ENCODE data around the gene MED22.
A peak's percentile ranks its signal among the peaks of the same experiment; 100 is the strongest.
"Not testable (repeated sequence)": the region's sequence is repeated elsewhere in the genome, so short reads cannot be mapped to it uniquely, and the experiment has no call there.

The MED22 gene

DNA sequence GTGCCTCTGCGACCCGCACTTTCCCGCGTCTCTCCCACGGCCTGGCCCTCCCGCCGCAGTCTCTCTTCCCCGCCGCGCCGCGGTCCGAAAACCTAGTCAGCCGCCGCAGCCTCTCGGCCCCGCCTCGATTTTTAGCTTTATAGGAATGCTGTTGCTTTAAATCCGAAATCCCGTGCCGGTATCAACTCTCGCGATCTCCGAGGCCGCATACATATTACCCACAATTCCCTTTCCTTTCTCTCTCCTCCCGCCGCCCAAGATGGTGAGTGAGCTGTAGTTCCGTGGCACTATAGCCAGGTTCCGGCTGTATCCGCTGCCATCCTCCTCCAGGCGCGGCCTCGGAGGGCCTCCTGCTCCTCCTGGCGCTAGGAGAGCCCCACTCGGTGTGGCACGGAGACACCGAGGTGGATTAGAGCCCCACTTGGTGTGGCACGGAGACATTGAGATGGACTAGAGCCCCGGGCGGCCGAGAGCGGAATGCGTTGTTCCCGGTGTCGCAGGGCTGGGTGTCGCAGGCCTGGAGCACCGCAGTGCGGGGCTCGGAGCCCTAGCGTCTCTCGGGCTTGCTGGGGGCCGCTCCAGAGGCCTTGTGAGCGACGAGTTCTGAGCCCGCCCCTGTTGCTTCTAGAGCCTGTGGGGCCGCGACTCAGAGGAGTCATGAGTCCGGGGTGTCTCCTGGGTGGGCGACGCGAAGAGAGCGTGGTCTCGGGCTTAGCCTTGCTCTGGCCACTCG, at the start of gene MED22, which contains the start of gene RPL7A:
TSS of gene MED22 (minus strand) at position 147 of the 733 bp plus-strand sequence. CDS start 1,469 bp downstream, outside the sequence.
TSS of gene RPL7A (plus strand) at position 234 of the 733 bp plus-strand sequence. CDS start at position 260, 26 bp downstream.
- peak; percentile 97 for DNase-seq

DNA sequence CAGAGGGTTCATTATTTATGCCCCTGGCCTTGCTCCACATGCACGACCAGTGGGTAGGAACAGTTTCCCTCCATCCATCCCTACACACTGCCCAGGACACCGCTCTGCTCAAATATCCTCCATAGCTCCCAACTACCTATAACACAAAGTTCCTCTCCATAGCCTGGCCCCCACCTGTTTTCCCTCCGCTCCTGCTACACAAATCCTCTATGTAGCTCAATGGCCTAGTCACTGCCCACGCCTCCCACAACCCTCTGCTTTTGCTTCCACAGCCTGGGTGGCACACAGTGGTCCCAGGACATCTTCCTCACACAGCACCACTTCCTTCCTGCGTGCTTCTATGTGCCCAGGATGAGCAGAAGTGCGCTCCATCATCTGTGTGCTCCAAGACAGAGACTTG, 49.4 kb upstream of the MED22 start:
- no peak for DNase-seq

DNA sequence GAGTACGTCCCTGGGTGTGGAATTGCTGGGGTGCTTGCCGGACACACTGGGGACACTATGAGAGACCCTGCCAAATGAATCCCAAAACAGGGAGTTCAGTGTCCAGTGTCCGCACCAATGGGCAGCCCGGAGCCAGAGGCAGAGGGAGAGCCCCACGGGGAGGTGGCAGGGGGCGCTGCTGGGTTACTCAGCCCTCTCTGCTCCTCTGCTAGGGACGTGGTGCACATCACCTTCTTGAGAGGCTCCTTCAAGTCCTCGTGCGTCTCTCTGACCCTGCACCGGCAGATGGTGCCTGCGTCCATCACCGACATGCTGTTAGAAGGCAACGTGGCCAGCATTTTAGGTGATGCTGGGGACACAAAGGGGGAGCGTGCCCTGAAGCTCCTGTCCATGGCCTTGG, 49.0 kb upstream of the MED22 start:
- DNase-seq = no peak

DNA sequence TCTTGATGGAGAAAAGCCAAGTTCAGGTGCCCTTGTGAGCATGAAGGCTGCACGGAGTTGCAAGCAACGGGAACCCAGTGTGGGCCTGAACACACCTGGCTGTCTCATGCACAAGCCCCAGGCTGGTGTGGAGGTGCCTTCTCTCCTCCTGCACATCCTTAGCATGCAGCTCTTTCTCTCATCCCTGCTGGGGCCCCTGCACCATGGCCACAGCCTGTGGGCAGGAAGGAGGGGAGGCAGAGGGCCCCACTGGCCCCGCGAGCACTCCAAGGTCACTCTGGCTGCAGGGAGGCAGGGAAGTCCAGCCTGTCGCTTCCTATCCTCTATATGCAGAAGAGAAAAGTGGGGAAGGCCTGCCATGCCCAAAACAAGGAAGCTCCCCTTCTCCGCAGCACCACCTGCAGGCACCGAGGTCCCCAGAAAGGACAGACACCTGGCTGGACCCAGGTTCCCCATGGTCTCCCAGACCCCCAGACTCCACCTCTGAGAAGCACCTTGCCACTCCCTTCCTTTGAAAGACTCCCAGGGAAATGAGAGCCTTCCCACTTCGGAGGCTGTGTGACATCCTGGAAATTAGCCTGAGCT, 46.8 kb upstream of the MED22 start:
- DNase-seq = no peak

DNA sequence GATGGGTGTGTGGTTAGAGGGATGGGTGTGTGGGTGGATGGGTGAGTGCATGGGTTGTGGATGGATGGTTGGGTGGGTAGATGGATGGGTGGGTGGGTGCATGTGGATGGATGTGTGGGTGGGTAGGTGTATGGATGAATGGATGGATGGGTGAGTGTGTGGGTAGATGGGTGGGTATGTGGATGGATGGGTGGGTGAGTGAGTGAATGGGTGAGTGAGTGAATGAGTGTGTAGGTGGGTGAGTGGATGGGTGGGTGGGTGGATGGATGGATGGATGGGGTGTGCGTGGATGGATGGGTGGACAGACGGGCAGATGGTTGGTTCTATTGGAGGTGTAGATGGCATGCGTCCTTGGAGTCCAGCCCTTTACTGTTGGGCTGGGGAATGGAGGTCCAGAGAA, 45.5 kb upstream of the MED22 start:
- no peak for DNase-seq

DNA sequence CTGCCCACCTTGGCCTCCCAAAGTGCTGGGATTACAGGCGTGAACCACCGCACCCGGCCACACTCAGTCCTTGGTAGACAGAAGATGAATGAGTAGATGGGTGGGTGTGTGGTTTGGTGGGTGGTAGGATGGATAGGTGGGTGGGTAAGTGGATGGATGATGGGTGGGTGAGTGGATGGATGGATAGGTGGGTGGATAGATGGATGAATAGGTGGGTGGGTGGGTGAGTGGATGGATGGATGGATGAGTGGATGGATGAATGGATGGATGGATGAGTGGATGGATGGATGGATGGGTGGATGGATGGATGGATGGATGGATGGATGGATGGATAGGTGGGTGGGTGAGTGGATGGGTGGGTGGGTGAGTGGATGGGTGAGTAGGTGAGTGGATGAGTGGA, 44.4 kb upstream of the MED22 start:
- not testable (repeated sequence) for DNase-seq

DNA sequence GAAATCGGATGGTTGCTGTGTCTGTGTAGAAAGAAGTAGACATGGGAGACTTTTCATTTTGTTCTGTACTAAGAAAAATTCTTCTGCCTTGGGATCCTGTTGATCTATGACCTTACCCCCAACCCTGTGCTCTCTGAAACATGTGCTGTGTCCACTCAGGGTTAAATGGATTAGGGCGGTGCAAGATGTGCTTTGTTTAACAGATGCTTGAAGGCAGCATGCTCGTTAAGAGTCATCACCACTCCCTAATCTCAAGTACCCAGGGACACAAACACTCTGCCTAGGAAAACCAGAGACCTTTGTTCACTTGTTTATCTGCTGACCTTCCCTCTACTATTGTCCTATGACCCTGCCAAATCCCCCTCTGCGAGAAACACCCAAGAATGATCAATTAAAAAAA, 43.5 kb upstream of the MED22 start:
- DNase-seq = not testable (repeated sequence)

DNA sequence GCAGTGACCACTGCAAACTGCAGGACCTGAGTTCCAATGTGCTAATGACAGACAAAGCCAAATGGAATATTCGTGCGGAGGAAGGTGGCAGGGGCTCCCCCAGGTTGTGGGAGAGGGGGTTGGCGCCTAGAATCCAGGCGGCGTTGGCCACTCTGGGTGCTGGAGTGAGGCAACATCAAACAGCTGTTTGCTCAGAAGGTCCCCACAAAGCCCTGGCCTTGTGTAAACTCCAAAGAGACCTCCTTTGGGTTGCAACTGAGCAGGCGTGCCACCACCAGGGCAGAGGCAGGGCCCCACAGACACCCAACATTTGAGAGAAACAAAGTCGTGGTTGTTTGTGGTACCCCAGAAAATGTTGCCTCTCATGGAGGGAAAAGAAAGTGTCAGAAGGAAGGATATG, 42.8 kb upstream of the MED22 start:
- no peak for DNase-seq

DNA sequence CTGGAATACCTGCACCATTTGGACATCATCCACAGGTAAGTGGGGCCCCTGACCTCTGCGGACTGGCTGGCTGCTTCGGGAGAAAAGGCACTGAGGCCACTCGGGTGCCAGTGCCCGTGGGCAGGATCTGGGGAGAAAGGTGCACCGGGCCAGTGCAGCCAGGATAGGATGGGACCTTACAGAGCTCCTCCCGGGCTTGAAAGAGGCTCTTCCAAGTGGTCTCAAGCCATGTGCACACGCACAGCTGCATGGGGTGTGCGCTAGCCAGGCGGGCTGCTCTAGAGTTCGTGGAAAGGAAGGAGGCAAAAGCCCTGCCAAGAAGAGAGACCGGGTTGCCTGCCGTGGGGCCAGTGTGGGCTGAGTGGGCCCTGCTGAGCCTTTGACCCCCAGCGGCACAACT, 41.6 kb upstream of the MED22 start:
- no peak for DNase-seq

DNA sequence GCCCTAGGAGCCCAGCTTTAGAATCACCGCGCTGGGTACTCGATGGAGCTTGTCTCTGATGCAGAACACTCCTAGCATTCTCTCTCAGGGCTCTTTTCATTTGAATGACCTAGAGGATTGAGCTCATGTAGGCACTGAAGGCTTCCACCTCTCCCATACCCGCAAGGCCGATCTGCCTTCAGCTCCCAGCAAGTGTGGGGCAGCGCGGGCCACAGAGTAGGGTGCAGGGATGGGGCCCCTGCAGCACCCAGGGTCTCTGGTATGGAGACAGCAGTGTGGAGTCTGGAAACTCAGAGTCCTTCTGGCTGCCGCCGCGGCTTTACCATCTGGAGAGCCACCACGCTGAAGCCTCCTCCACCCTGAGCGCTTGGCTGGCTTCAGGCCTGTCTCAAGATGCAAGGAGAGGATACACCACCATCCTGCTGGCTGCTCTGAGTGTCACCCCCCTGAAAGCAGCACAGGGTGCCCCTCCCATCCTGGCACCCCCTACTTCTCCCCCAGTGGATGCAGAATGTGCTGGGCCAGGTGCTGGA, 41.2 kb upstream of the MED22 start:
- DNase-seq = no peak

DNA sequence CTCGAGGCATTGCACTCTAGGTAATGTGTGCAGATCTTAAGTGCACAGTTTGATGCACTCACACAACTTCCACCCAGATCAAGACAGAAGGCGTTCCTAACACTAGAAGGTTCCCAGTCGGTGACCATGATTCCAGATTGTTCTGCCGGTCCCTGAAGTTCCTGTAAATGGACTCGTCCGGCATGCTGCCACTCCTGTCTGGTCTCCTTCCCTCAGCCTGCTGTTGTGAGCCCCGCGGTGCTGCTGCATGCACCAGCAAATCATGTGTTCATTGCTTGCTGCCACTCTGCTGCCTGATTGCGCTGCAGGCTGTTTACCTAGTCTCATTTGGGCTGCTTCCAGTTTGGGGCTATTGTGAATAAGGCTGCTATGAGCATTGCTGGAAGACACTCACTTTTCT, 39.7 kb upstream of the MED22 start:
- no peak for DNase-seq

DNA sequence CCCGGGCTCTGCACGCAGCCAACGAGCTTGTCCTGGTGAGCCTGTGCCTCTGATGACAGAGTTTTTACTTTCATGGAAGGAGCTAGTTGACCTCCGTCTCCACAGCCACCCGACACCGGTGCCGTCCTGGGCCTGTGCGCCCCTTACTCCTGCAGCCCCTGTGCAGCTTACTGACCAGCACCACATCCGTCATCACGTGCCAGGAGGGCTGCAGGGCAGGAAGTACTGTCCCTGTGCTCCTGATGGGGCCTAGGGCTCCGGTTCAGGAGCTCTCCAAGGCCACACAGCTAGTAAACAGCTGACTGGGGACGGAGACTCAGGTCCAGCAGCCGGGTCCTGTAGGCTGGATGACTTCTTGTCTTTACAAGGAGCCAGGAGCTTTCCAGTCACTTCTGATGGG, 38.4 kb upstream of the MED22 start:
- DNase-seq = no peak

DNA sequence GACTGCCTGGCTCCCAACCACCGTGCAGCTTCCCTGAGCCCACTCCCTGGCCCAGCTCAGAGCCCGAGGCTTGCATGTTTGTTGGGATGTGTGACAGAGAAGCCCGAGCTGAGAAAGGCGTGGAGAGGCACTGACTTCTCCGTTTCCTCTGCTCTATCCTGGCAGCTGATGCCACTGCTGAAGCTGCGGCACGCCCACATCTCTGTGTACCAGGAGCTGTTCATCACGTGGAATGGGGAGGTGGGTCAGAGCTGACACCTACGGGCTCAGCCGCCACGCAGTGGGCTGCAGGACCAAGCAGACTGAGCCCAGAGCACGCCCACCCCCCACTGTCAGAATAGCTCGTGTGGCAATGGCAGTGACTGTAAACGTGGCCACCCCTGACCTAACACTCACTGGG, 37.5 kb upstream of the MED22 start:
- DNase-seq = no peak

DNA sequence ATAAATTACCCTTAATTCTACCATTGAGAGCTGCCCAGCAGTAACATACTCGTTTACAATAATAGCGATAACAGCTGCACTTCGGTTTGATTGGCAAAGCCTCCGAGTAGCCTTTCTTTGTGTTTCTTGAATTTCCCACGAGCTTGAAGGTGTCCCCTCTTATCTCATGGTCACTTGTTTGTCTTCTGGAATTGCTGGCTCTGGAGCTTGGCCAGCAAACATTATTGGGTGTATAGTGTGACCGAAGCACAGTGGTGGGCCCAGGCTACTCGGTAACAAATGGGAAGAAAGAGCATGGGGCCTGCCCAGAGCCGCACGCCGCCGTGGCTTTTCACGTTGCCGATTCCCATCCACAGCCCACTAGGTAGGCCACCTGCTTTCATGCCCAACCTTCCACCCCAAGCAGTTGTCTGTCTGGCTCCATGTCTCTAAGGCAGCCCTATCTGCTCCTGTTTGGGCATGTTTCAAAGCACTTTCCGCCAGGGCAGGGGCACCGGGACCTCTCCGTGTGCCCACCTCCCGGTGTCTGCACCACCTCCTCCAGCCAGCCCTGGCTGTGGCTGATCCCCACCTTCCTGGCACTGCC, 36.9 kb upstream of the MED22 start:
- no peak for DNase-seq

DNA sequence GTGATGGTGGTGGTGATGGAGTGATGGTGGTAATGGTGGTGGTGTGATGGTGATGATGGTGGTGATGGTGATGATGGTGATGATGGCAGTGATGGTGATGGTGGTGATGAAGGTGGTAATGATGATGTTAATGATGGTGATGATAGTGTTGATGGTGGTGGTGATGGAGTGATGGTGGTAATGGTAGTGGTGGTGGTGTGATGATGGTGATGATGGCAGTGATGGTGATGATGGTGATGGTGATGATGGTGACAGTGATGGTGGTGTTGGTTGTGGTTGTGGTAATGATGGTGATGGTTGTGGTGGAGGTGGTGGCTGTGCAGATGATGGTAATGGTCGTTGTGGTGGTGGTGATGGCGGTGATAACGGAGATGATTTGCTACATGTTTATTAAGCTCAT, 35.5 kb upstream of the MED22 start:
- no peak for DNase-seq

DNA sequence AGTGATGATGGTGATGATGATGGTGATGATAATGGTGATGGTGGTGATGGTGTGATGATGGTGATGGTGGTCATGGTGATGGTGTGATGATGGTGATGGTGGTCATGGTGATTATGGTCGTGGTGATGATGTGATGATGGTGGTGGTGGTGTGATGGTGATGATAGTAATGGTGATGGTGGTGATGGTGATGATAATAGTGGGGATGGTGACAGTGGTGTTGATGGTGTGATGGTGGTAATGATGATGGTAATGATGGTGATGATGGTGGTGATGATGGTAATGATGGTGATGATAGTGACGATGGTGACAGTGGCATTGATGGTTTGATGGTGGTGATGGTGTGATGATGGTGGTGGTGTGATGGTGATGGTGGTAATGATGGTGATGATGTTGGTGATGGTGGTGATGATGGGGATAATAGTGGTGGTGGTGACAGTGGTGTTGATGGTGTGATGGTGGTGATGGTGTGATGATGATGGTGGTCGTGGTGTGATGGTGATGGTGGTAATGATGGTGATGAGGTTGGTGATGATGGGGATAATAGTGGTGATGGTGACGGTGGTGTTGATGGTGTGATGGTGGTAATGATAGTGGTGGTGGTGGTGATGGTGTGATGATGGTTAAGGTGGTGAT, 34.7 kb upstream of the MED22 start:
- DNase-seq = no peak

DNA sequence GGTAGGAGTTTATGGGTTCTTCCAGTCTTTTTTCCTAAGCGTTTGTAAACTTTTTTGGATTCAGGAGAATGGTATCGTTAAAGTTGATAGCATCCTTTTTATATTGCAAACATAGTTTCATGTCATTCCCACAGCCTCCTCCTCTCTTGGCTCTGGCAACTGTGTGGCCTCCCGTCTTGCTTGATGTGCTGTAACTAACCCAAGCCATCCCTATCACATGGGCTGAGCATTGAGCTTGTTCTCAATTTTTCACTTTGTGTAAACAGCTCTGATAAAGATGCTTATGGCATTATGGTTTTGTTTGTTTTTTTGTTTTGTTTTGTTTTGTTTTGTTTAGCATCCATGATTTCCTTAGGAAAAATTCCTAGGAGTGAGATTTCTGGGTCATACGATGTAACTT, 32.8 kb upstream of the MED22 start:
- DNase-seq = no peak

DNA sequence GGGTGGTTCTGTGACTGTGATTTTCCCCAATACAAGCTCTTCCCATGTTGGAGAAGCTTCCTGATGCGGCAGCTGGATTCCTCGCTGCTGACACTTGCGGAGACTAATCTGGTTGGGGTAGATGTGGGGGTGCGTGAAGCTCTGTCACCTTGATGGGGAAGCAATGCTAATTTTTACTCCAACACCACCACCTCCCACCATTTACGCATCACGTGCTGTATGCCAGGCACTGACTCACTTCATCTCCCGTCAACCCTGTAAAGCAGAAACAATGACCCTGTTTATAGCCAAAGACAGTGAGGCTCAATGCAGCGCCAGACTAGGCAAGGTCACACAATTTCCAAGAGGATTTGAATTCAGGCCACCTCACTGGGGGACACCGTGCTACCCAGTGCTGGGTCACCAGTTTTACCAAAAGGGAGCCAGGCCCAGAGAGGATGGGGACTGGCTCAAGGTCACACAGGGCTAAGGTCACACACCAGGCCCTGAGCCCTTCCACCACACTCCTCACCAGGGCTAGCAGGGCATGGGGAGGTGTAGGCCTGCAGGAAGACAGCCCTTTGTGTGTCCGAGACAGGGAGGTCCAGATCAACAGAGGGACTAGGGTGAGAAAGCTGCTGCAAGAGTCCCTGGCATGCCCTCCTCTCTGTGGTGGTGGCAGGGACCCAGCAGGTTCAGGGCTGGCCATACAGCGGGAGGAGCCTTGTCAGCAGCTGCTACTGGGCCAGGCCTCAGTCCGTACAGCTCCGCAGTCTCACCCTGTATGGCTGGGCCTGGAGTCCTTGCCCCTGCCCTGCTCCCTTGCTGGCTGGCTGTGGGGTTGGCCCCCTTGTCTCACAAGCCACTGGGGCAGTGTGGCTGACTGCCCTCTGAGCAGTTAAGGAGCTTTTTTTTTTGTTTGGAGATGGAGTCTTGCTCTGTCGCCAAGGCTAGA, 31.5 kb upstream of the MED22 start:
- DNase-seq = no peak

DNA sequence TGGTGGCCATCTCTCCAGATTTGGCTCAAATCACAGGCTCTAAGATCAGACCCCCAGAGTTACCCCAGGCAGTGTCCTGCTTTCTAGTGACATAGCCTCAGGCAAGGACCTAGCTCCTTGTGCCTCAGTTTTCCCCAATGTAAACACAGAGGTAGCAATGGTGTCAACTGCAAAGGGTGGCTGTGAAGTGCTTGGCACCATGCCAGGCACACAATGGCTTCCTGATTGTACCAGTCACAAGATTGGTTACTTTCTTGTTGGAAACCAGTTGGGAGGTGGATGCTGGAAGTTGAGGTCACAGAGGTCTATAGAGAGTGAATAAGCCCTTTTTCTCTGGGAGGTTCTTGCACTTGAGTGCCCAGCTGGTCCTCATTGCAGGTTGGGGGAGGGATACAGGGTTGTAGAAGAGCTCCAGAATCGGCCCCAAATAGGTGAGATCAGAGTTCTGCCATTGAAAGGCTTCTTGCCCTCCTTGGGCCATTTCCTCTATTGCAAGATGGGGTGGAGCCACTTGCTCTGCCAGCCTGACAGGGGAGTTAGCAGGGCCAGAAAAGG, 30.6 kb upstream of the MED22 start:
- peak; percentile 23 for DNase-seq

DNA sequence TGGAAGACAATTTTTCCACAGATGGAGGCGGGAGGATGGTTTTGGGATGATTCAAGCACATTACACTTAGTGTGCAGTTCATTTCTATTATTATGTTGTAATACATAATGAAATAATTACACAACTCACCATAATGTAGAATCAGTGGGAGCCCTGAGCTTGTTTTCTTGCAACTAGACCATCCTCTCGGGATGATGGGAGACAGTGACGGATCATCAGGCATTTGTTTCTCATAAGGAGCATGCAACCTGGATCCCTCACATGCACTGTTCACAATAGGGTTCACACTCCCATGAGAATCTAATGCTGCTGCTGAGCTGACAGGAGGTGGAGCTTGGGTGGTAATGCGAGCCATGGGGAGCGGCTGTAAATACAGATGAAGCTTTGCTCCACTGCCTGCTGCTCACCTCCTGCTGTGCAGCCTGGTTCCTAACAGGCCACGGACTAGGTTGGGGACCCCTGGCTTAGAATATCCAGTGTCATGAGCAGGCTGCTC, 29.8 kb upstream of the MED22 start:
- no peak for DNase-seq

DNA sequence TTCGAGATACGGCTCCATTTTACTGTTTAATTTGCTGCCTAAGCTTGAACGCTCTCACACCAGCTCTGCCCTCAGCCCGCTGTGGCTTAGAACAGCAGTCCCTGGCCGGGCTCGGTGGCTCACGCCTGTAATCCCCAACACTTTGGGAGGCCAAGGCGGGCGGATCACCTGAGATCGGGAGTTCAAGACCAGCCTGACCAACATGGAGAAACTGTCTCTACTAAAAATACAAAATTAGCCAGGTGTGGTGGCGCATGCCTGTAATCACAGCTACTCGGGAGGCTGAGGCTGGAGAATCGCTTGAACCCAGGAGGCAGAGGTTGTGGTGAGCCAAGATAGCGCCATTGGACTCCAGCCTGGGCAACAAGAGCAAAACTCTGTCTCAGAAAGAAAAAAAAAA, 29.3 kb upstream of the MED22 start:
- not testable (repeated sequence) for DNase-seq
